GM15510 (cell line): Measurements from ENCODE around the gene SERINC2.

Experiments used
- POLR2A ChIP-seq: IDR thresholded peaks from 3 replicates; pipeline ENCODE4 v1.6.1; 2011; ENCODE audit warnings: borderline replicate concordance; ENCODE audit not compliant: insufficient read length; ENCODE audit errors: extremely low read depth

SERINC2 gene

DNA sequence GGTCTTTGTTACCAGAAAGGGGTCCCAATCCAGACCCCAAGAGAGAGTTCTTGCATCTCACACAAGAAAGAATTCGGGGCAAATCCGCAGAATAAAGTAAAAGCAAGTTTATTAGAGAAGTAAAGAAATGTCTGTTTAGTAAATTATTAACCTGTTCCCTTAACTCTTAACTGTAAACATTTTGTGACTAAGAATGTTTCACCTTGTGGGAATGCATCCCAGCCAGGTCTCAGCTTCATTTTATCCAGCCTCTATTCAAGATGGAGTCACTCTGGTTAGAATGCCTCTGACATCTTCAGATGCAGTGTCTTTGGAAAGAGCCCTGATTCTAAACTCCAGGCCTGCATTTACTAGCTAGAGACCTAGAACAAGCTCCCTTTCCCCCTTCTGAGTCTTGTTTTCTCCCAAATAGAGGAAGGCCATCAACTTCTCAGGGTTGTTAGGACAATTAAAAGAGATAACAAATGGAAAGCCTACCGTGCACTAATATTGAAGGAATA, 35.6 kb upstream of the SERINC2 start:
- no peak for TF ChIP-seq POLR2A

DNA sequence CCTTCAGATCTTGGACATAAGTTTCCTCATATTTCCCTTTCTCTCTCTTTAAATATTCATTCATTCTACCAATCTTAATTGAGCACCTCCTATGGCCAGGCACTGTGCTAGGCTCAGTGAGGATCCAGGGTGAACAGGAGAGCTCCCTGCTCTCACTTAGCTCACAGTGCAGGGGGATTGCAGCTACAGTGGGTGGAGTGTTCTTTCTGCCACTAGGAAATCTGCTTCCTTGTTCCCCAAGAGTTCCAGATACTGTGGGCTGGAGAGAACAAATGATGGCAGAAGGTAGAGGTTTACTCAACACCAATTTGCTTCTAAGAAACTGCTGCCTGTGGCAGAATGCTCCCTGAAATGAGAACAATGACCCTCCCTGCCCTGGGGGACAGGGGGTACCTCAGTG, 35.0 kb upstream of the SERINC2 start:
- TF ChIP-seq POLR2A, result no peak

DNA sequence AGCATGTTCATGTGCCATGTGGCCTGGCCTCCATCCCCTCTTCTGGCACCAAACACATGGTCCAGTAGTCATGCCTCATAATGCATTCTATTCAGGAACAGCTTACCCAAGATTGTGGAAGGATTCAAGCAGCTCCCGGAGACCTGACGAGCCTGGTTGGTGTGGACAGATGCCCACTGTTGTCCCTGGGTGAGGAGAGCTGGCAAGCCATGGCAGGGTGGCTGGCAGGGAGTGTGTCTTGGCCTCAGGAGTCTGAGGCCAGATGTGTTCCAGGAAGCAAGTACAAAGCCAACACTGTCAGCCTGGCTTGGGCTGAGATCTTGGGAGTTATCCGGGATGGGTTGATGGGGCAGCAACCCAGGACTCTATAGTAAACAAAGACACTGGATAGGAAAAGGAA, 32.8 kb upstream of the SERINC2 start:
- TF ChIP-seq POLR2A, result no peak

DNA sequence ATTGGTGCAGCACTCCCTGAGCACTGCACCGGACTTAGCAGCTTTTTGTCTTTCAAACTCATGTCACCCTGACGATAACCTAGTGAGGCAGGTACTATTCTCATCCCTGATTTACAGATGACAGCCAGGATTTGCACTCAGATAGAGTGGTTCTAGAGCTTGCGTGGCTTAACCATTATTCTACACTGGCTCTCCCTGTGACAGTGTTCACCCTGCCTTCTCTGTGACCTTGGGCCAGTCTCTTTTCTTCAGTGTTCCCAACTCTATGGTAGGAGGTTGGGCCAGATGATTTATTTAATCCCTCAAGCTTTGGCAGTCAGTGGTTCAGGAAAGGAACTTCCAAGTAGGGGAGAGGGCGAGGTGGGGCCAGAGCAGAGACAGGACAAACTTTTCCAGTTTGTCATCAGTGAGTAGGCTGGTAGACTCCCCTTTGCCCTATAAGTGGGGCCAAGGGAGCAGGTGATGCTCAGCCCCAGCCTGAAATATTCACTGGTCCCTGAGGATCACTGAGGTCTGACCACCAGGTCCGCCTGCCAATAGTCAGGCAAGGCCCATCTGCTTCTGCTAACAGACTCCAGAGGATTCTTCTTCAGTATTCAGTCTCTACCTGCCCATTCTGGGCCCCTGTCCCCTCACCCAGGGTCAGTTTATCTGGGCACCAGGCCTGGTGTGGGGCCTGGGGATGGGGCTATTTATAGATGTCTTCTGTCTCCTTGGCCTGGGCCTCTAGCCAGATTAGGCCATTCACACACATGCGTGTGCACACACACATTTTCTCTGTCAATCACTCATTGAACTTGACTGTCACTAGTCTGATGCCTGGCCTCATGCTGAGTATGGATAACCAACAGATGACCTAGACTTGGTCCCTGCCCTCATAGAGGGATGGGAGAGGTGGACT, 31.4 kb upstream of the SERINC2 start:
- TF ChIP-seq POLR2A, result no peak

- TF ChIP-seq POLR2A, result no peak
Measured at GRCh38 chr1:31382379-31382989, 30.5 kb upstream of the SERINC2 start.

GRCh38 chr1:31383967-31384366, 29.0 kb upstream of the SERINC2 start:
- TF ChIP-seq POLR2A, result no peak

DNA sequence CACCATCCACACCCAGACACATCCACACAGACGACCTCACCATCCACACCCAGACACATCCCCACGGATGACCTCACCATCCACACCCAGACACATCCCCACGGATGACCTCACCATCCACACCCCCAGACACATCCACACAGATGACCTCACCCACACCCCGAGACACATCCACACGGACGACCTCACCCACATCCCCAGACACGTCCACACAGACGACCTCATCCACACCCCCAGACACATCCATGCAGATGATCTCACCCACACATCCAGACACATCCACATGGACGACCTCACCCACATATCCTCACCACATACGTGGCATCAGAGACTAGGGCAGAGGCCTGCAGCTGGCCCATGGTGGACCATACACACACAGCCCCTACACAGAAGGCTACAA, 25.4 kb upstream of the SERINC2 start:
- no peak for TF ChIP-seq POLR2A

- no peak for TF ChIP-seq POLR2A
Measured at GRCh38 chr1:31389616-31390015, 23.4 kb upstream of the SERINC2 start.

- TF ChIP-seq POLR2A, result no peak
Measured at GRCh38 chr1:31390071-31390470, 22.9 kb upstream of the SERINC2 start.

- no peak for TF ChIP-seq POLR2A
Measured at GRCh38 chr1:31393463-31393862, 19.6 kb upstream of the SERINC2 start.

- TF ChIP-seq POLR2A, result no peak
Measured at GRCh38 chr1:31394584-31395193, 18.3 kb upstream of the SERINC2 start.

GRCh38 chr1:31396633-31397351, 16.2 kb upstream of the SERINC2 start:
- no peak for TF ChIP-seq POLR2A

GRCh38 chr1:31397360-31398095, 15.5 kb upstream of the SERINC2 start:
- no peak for TF ChIP-seq POLR2A

DNA sequence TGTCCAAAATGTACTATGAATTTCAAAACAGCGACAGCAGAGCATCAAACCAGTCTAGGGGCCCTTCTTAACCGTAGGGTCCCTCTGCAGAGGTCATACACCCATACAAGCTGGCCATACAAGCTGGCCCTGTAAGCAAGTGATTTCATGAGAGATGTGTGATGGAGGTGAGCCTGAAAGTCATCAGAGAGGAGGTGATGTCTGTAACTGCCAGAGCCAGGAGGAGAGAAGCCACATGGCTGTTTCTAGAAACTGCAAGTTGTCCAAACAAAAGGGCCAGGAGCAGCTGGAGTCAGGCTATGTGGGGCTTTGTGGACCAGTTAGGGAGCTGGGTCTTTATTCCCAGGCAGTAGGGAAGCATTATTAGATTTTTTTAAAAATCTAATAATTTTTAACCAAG, 14.8 kb upstream of the SERINC2 start:
- no peak for TF ChIP-seq POLR2A

GRCh38 chr1:31399976-31400375, 13.0 kb upstream of the SERINC2 start:
- no peak for TF ChIP-seq POLR2A

GRCh38 chr1:31400393-31400792, 12.6 kb upstream of the SERINC2 start:
- TF ChIP-seq POLR2A, result no peak
